EL (cell line): ENCODE results near the gene NUP210.
"Not testable (repeated sequence)": the region's sequence is repeated elsewhere in the genome, so short reads cannot be mapped to it uniquely, and the experiment has no call there.

Experiments
- DNase-seq: peaks from one replicate; pipeline ENCODE4 v3.0.0-alpha.2; 2016

The NUP210 gene

GRCh38 chr3:13420045-13420830 lies at the start of gene NUP210:
TSS of gene NUP210 (minus strand) at chr3:13420322. CDS start at chr3:13420226, 96 bp downstream.
- no peak for DNase-seq

DNA sequence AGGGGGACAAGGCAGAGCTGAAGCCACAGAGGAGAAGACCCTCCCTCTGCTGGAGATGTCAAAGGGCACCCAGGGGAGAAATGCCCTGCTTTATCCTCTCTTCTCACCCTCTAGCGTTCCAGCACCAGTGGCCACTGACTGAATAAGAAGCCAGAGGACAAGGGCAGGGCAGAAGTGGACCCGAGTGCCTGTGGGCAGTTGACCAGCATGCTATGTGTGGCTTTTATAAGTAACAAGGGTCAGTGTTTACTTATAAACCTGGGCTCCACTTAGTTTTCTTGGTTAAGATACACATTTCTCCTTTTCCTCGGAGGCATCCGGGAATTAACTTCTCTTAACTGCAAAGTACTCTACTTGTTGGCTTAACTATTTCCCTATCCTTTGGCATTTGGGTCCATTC lies 46.7 kb upstream of the NUP210 start:
- no peak for DNase-seq

- no peak for DNase-seq
Observed at GRCh38 chr3:13465236-13465873, 45.2 kb upstream of the NUP210 start.

DNA sequence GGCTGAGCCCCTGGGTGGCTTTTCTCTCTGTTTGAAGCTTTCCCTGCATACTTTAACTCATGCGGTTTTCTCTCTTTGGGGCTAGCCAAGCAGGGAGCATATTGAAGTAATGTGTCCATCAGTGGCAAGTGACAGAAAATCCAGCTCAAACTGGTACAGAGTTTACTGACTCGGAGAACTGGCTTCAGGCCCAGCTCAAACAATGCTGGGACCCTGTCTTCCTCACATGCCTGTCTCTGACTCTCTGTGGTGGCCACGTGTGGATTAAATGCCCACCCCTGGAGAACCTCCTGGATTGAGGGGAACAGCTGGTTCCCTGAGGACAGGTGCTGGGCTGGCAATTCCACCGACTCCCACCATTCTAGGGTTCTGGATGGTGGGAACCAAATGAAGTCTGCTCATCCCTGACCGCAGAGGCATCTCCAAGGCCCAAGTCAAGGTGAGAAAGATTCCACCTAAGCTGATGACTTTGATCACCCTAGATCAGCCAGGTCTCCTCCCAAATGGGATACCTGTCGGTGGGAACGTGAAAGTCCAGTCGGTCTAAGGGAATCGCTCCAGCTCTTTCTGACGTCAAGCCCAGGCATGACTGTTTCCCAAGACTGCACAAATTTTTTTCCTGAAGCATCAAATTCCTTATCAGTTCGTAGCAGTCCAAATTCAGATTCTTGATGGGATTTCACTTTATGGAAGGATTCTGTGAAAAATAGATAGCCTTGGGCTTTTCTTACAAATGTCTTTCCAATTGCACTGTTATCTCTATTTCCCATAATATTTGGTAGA lies 43.7 kb upstream of the NUP210 start:
- DNase-seq, result no peak

- DNase-seq, result no peak
Observed at GRCh38 chr3:13462822-13463221, 42.7 kb upstream of the NUP210 start.

DNA sequence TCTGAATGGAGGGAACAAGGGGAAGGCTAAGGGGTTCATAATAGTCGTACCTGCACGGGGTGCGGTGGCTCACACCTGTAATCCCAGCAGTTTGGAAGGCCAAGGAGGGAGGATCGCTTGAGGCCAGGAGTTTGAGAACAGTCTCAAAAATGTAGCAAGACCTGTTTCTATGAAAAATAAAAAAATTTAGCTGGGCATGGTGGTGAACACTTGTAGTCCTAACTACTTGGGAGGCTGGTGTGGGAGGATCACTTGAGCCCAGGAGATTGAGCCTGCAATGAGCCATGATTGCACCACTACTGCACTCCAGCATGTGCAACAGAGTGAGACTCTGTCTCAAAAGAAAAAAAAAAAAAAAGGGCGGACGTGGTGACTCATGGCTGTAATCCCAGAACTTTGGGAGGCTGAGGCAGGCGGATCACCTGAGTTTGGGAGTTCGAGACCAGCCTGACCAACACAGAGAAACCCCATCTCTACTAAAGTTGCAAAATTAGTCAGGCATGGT lies 42.1 kb upstream of the NUP210 start:
- DNase-seq, result no peak

- peak; percentile 64 for DNase-seq
Observed at GRCh38 chr3:13461169-13462124, 41.3 kb upstream of the NUP210 start.

DNA sequence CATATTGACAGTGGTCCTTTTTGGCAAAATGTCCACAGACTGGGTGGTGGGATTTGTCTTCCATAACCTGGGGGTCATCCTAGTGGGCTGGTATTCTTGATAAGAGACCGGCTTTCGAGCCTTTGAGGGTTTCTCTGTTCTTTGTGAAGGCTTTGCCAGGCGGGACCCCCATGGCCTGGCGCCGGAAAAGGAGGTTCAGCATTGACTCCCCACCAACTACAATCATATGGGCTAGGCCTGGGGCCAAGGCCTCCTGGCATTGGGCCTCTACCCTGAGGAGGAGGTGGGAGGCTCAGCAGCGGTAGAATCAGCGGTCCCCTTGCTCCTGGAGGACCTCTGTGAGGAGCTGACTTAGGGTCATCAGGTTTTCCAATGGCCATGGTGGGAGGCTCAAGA lies 40.2 kb upstream of the NUP210 start:
- DNase-seq, result no peak

- DNase-seq, result no peak
Observed at GRCh38 chr3:13459605-13460340, 39.7 kb upstream of the NUP210 start.

DNA sequence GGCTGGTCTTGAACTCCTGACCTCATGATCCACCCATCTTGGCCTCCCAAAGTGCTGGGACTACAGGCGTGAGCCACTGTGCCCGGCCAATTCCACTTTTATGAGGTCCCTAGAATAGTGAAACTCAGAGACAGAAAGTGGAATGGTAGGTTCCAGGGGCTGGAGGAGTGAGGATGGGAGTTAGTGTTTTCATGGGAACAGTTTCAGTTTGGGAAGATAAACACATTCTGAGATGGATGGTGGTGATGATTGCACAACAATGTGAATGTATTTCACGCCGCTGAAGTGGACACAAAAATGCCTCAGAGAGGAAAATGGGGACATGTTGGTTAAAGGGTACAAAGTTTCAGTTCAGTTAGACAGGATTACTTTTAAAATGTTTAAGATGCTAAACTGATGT lies 37.5 kb upstream of the NUP210 start:
- DNase-seq, result no peak

GRCh38 chr3:13455644-13456043 lies 35.5 kb upstream of the NUP210 start:
- no peak for DNase-seq

DNA sequence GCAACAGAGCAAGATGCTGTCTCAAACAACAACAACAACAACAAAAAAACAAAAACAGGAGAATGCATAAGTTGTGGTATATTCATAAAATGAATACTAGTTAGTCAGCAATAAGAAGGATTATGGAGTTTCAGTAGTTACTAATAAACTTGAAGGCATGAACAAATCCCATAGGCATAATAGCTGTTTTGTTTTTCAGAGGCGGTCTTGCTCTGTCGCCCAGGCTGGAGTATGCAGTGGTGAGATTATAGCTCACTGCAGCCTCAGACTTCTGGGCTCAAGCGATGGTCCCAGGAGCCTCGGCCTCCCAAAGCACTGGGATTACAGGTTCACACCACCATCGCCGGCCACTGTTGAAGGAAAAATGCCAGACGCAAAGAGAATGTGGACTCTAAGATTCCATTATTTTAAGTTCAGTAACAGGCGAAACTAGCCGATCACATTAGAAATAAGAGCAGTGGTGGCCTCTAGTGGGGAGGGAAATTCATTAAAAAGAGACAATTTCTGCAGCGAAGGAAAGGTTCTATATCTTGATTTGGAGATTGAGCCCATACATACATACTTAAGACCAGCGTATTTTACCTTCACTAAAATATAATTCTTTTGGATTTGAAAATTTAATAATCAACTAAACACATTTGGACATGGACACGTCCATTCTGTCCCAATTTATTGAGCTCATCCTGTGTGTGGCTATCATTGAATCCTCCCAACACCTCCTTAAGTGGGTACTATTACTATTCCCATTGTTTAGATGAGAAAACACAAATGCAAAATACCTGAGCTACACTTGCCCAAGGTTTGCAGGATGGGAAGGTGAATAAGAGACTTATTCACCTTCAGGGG lies 32.6 kb upstream of the NUP210 start:
- DNase-seq, result peak; percentile 55

- no peak for DNase-seq
Observed at GRCh38 chr3:13451301-13451673, 31.2 kb upstream of the NUP210 start.

- DNase-seq, result not testable (repeated sequence)
Observed at GRCh38 chr3:13442882-13443281, 22.8 kb upstream of the NUP210 start.

DNA sequence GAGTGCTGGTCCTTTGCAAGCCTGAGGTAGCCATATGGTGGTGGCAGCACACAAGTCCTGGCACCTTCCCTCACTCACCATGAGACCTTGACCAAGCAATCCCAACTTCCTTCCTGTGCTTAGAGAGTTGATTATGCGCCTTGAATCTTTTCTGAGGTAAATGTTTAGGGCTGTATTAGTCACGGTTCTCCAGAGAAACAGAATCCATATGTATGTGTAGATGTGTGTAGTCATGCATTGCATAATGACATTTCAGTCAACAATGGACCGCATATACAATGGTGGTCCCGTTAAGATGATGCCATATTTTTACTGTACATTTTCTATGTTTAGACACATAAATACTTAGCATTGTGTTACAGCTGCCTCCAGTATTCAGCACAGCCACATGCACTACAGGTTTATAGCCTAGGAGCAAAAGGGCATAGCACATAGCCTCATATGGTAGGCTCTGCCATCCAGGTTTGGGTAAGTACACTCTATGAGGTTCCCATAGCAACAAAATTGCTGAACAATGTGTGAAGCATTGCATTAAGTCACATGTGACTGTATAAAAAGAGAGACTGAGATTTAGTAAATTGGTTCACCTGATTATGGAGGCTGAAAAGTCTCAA lies 20.2 kb upstream of the NUP210 start:
- no peak for DNase-seq

DNA sequence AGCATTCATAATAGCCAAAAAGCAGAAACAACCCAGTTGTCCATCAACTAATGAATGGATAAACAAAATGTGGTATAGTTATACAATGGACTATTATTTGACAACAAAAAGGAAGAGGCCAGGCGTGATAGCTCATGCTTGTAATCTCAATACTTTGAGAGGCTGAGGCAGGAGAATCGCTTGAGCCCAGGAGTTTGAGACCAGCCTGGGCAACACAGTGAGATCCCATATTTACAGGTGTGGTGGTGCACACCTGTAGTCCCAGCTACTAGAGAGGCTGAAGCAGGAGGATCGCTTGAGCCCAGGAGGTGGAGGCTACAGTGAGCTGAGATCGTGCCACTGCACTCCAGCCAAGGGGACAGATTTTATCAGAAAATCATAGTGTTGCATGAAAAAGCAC lies 16.1 kb upstream of the NUP210 start:
- DNase-seq, result not testable (repeated sequence)

DNA sequence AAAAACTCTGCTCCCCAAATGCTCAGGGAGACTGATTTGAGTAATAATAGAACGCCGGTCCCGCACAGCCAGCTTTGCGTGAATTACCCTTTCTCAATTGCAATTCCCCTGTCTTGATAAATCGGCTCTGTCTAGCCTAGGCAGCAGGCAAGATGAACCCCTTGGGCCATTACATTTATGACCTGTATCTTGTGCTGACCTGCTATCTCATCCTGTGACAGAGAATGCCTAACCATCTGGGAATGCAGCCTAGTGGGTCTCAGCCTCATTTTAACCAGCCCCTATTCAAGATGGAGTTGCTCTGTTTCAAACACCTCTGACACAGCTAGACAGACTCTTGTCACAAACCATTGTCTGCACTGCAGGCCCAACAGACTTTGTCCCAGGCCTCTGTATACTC lies 13.8 kb upstream of the NUP210 start:
- DNase-seq, result no peak

DNA sequence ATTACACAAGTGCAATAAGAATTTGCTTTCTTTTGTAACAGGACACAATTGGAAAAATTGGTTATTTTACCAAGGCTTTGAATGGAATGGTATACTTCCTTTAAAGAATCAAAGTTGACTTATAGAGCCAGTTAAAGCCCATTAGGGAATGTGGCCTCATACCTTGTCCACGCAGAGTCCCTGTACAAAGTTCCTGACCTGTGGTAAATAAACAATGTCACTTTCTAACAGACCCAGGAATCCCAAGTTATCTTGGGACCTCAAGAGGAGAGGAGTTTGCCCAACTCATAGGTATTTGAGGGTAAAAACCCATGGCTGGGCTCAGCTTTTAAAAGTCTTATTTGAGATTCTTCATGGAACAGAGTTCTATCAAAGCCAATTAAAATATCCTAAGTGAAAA lies 12.0 kb upstream of the NUP210 start:
- DNase-seq, result no peak

DNA sequence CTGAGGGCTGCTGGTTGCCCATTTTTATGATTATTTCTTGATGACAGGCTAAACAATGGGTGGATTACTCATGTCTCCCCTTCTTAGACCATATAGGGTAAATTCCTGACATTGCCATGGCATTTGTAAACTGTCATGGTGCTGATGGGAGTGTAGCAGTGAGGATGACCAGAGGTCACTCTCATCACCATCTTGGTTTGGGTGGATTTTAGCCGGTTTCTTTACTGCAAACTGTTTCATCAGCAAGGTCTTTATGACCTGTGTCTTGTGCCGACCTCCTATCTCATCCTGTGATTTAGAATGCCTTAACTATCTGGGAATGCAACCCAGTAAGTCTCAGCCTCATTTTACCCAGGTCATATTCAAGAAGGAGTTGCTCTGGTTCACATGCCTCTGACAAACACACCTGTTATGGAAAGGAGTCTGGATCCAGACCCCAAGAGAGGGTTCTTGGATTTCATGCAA lies 10.3 kb upstream of the NUP210 start:
- peak; percentile 46 for DNase-seq

DNA sequence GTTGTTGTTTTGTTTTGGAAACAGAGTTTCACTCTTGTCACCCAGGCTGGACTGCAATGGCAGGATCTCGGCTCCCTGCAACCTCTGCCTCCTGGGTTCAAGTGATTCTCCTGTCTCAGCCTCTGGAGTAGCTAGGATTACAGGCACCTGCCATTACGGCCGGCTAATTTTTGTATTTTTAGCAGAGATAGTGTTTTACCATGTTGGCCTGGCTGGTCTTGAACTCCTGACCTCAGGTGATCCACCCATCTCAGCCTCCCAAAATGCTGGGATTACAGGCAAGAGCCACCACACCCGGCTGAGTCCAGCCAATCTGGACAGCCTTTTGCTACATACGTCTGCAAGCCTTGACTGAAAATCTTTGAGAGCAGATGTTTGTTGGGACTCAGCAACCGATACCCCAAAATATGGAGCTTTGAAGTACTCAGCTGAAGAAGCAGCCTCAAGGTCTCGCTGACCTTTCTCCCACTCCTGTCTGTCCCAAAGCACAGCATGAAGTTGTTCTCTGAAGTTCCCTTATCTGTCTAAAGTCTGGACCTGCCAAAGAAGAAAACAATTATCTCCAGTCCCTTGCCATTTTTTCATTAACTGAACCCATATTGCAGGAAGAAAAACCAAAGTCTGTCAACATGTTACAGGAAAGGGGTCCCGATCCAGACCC lies 9.6 kb upstream of the NUP210 start:
- no peak for DNase-seq
